Erythroblast (primary cell): ENCODE results near the gene ZDHHC16.
"Not testable (repeated sequence)": the region's sequence is repeated elsewhere in the genome, so short reads cannot be mapped to it uniquely, and the experiment has no call there.

Source experiments
- GATA1 ChIP-seq: IDR thresholded peaks from 2 replicates; pipeline ENCODE4 v1.6.1; 2011; ENCODE audit warnings: low read depth, mild to moderate bottlenecking, control low read depth, low read length, moderate library complexity
- POLR2A ChIP-seq: IDR thresholded peaks from 2 replicates; pipeline ENCODE4 v1.6.1; 2011; ENCODE audit warnings: mild to moderate bottlenecking, low read length

DNA sequence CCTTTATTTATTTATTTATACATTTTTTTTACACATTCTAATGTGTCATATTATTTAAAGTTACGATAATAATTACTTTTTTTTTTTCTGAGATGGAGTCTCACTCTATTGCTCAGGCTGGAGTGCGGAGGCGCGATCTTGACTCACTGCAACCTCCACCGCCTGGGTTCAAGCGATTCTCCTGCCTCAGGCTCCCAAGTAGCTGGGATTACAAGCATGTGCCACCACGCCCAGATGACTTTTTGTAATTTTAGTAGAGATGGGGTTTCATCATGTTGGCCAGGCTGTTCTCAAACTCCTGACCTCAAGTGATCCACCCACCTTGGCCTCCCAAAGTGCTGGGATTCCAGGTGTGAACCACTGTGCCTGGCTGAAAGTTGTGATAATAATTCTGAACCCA lies 39.5 kb upstream of the ZDHHC16 start:
- not testable (repeated sequence) for TF ChIP-seq POLR2A, GATA1
